Activated CD4-positive, alpha-beta memory T cell treated with anti-CD3 and anti-CD28 coated beads for 36 hours (primary cell): ENCODE measurements around the gene GZF1. TPM values are rescaled to one million over a fixed set of nuclear protein-coding genes. Genes with fewer than 3 reads are reported as not detected.
"Not testable (repeated sequence)": the region's sequence is repeated elsewhere in the genome, so short reads cannot be mapped to it uniquely, and the experiment has no call there.

Source experiments
- CTCF ChIA-PET: fragments of 350-600 bp; sonication (Branson Sonifier 250); formaldehyde crosslinking; loops from one replicate; lab custom pipeline; 2021; ENCODE audit warnings: antibody characterized with exemption, inconsistent platforms; lab: Charles Lee
- POLR2A ChIA-PET: fragments of 350-600 bp; sonication (Branson Sonifier 250); formaldehyde crosslinking; loops from one replicate; lab custom pipeline; 2021; ENCODE audit warnings: antibody characterized with exemption; lab: Charles Lee
- DNase-seq: peaks from one replicate; pipeline ENCODE4 v3.0.0-alpha.2; 2020
- H3K27ac Mint-ChIP-seq: one replicate; pipeline ENCODE4 v1.8.0; 2021; ENCODE audit warnings: mixed read lengths
- H3K27me3 Mint-ChIP-seq: one replicate; pipeline ENCODE4 v1.8.0; 2021; ENCODE audit warnings: mixed read lengths
- H3K36me3 Mint-ChIP-seq: one replicate; pipeline ENCODE4 v1.8.0; 2021; ENCODE audit warnings: mixed read lengths
- H3K4me1 Mint-ChIP-seq: one replicate; pipeline ENCODE4 v1.8.0; 2021; ENCODE audit warnings: low read depth, mixed read lengths
- H3K4me3 Mint-ChIP-seq: one replicate; pipeline ENCODE4 v1.8.0; 2021; ENCODE audit warnings: mild to moderate bottlenecking, mixed read lengths
- H3K9me3 Mint-ChIP-seq: one replicate; pipeline ENCODE4 v1.8.0; 2021; ENCODE audit warnings: mixed read lengths
- intact Hi-C: fragments of 100-400 bp; cut with micrococcal nuclease; formaldehyde crosslinking; loops from one replicate; pipeline ENCODE4 v1.15.1; 2023
- total RNA-seq, 2 experiments: library from RNA; stranded (reverse); gene quantifications; one replicate each; pipeline ENCODE4 v1.2.3, GENCODE V29; 2021

The GZF1 gene
- total RNA-seq, 2 experiments from 2014 or later, result 6.6 to 7.5 TPM

GRCh38 chr20:23347791-23348190 is 14.2 kb upstream of the GZF1 start:
- Mint-ChIP-seq H3K9me3 (no peaks in the 10 kb centered on the region), H3K4me1 (peaks cover 21% of the 10 kb centered on the region), H3K36me3 (peaks cover 3% of the 10 kb centered on the region), H3K27ac (no peak overlapping the region), H3K27me3 (no peaks in the 10 kb centered on the region), H3K4me3 (no peak overlapping the region)
- ChIA-PET POLR2A (no interaction called here), CTCF (no interaction called here)
- intact Hi-C loops, result loop anchor here (10.0 kb wide), 1 partner anchor 1013 kb away; no protein-coding TSS in a partner anchor
- no peak for DNase-seq

- not testable (repeated sequence) for H3K36me3 Mint-ChIP-seq, H3K27me3 Mint-ChIP-seq, H3K4me3 Mint-ChIP-seq, DNase-seq, H3K9me3 Mint-ChIP-seq
- Mint-ChIP-seq H3K27ac (peak overlapping the region; percentile 28), H3K4me1 (peaks cover 23% of the 10 kb centered on the region)
- intact Hi-C loops, result loop anchor here (10.0 kb wide), 1 partner anchor 1014 kb away; no protein-coding TSS in a partner anchor
- ChIA-PET CTCF (interaction anchor here (1.7 to 2.6 kb wide), 2 partner anchors 69 to 72 kb away, joined by 11 to 32 read pairs; partner anchors contain the start of gene NAPB), POLR2A (interaction anchor here (1.8 kb wide), 1 partner anchor 9 kb away, joined by 10 read pairs; no protein-coding TSS in a partner anchor)
Observed at GRCh38 chr20:23348510-23348909, 13.5 kb upstream of the GZF1 start.

- DNase-seq, result peak; percentile 83
- Mint-ChIP-seq H3K36me3 (peaks cover 6% of the 10 kb centered on the region), H3K27ac (peak overlapping the region; percentile 100), H3K4me3 (peak overlapping the region; percentile 88), H3K27me3 (no peaks in the 10 kb centered on the region), H3K9me3 (no peaks in the 10 kb centered on the region), H3K4me1 (peaks cover 26% of the 10 kb centered on the region)
- CTCF ChIA-PET, result interaction anchor here (0.9 to 2.6 kb wide), 16 partner anchors 10 to 259 kb away, joined by 3 to 32 read pairs (median 5); partner anchors contain the start of genes GZF1 and NAPB
- POLR2A ChIA-PET, result interaction anchor here (1.0 to 2.8 kb wide), 10 partner anchors 8 to 255 kb away, joined by 3 to 31 read pairs (median 8); partner anchors contain the start of genes GZF1 and NAPB
- intact Hi-C loops, result loop anchor here (1.0 to 10.0 kb wide), 6 partner anchors 9 to 1895 kb away; partner anchors contain the start of gene PYGB
Observed at GRCh38 chr20:23349338-23350195, 12.4 kb upstream of the GZF1 start.

- Mint-ChIP-seq H3K4me1 (peaks cover 26% of the 10 kb centered on the region), H3K27me3 (no peaks in the 10 kb centered on the region), H3K9me3 (no peaks in the 10 kb centered on the region), H3K36me3 (peaks cover 6% of the 10 kb centered on the region), H3K4me3 (peak within 1 kb of the TSS; percentile 88), H3K27ac (peak within 1 kb of the TSS; percentile 100)
- ChIA-PET POLR2A (interaction anchor here (1.0 to 2.8 kb wide), 10 partner anchors 8 to 256 kb away, joined by 3 to 31 read pairs (median 8); partner anchors contain the start of genes GZF1 and NAPB), CTCF (interaction anchor here (0.9 to 2.6 kb wide), 17 partner anchors 9 to 258 kb away, joined by 3 to 32 read pairs (median 5); partner anchors contain the start of genes GZF1 and NAPB)
- peak; percentile 97 for DNase-seq
- intact Hi-C loops, result loop anchor here (1.0 to 10.0 kb wide), 5 partner anchors 8 to 1894 kb away; partner anchors contain the start of gene PYGB
Observed at GRCh38 chr20:23350196-23350903, 11.6 kb upstream of the GZF1 start, which contains the start of gene NXT1. TSS of gene NXT1 (plus strand) at chr20:23350791. CDS start at chr20:23354042, 3,251 bp downstream.

- H3K36me3 Mint-ChIP-seq, result peaks cover 7% of the 10 kb centered on the region
- H3K4me1 Mint-ChIP-seq, result peaks cover 26% of the 10 kb centered on the region
- peak overlapping the region; percentile 100 for H3K27ac Mint-ChIP-seq
- H3K27me3 Mint-ChIP-seq, result no peaks in the 10 kb centered on the region
- H3K4me3 Mint-ChIP-seq, result peak overlapping the region; percentile 88
- CTCF ChIA-PET, result interaction anchor here (0.6 to 2.6 kb wide), 7 partner anchors 8 to 96 kb away, joined by 3 to 32 read pairs (median 6); partner anchors contain the start of gene NAPB
- H3K9me3 Mint-ChIP-seq, result no peaks in the 10 kb centered on the region
- POLR2A ChIA-PET, result interaction anchor here (1.5 to 2.8 kb wide), 5 partner anchors 10 to 70 kb away, joined by 6 to 31 read pairs (median 10); partner anchors contain the start of genes GZF1 and NAPB
- intact Hi-C loops, result loop anchor here (1.0 to 10.0 kb wide), 6 partner anchors 7 to 1894 kb away; partner anchors contain the start of gene PYGB
- DNase-seq, result peak; percentile 76
Observed at GRCh38 chr20:23350904-23351838, 10.8 kb upstream of the GZF1 start.

- Mint-ChIP-seq H3K9me3 (no peaks in the 10 kb centered on the region), H3K27ac (no peak overlapping the region), H3K4me1 (peaks cover 30% of the 10 kb centered on the region), H3K27me3 (no peaks in the 10 kb centered on the region), H3K4me3 (no peak overlapping the region), H3K36me3 (peaks cover 7% of the 10 kb centered on the region)
- ChIA-PET POLR2A (no interaction called here), CTCF (no interaction called here)
- intact Hi-C loops, result loop anchor here (5.0 to 10.0 kb wide), 2 partner anchors 1701 to 1889 kb away; partner anchors contain the start of genes ACSS1 and PYGB
- DNase-seq, result no peak
Observed at GRCh38 chr20:23356203-23356602, 5.8 kb upstream of the GZF1 start.

GRCh38 chr20:23357767-23358562 is 4.0 kb upstream of the GZF1 start:
- peak overlapping the region; percentile 92 for H3K4me3 Mint-ChIP-seq
- CTCF ChIA-PET, result interaction anchor here (1.2 to 3.2 kb wide), 4 partner anchors 8 to 63 kb away, joined by 4 to 27 read pairs (median 6); partner anchors contain the start of genes NAPB and NXT1
- intact Hi-C loops, result loop anchor here (1.0 to 10.0 kb wide), 4 partner anchors 8 to 1887 kb away; partner anchors contain the start of genes ACSS1, NXT1 and PYGB
- peaks cover 19% of the 10 kb centered on the region for H3K4me1 Mint-ChIP-seq
- DNase-seq, result peak; percentile 100
- peaks cover 2% of the 10 kb centered on the region for H3K27me3 Mint-ChIP-seq
- POLR2A ChIA-PET, result interaction anchor here (0.9 to 1.1 kb wide), 2 partner anchors 8 to 64 kb away, joined by 5 to 10 read pairs; partner anchors contain the start of gene NAPB
- H3K36me3 Mint-ChIP-seq, result peaks cover 6% of the 10 kb centered on the region
- peak overlapping the region; percentile 93 for H3K27ac Mint-ChIP-seq
- H3K9me3 Mint-ChIP-seq, result no peaks in the 10 kb centered on the region

GRCh38 chr20:23358563-23358906 is 3.4 kb upstream of the GZF1 start:
- no peaks in the 10 kb centered on the region for H3K9me3 Mint-ChIP-seq
- peaks cover 2% of the 10 kb centered on the region for H3K27me3 Mint-ChIP-seq
- intact Hi-C loops, result loop anchor here (1.0 to 10.0 kb wide), 4 partner anchors 8 to 1886 kb away; partner anchors contain the start of genes ACSS1, NXT1 and PYGB
- peaks cover 6% of the 10 kb centered on the region for H3K36me3 Mint-ChIP-seq
- DNase-seq, result no peak
- peaks cover 24% of the 10 kb centered on the region for H3K4me1 Mint-ChIP-seq
- peak overlapping the region; percentile 73 for H3K4me3 Mint-ChIP-seq
- ChIA-PET POLR2A (interaction anchor here (0.9 to 4.0 kb wide), 3 partner anchors 8 to 63 kb away, joined by 5 to 31 read pairs (median 10); partner anchors contain the start of genes NAPB and NXT1), CTCF (interaction anchor here (1.2 to 3.2 kb wide), 4 partner anchors 8 to 63 kb away, joined by 4 to 27 read pairs (median 6); partner anchors contain the start of genes NAPB and NXT1)
- peak overlapping the region; percentile 75 for H3K27ac Mint-ChIP-seq

- POLR2A ChIA-PET, result interaction anchor here (4.0 kb wide), 1 partner anchor 9 kb away, joined by 31 read pairs; the partner anchor contains the start of gene NXT1
- intact Hi-C loops, result loop anchor here (1.0 to 10.0 kb wide), 4 partner anchors 9 to 1886 kb away; partner anchors contain the start of genes ACSS1, NXT1 and PYGB
- H3K27ac Mint-ChIP-seq, result peak overlapping the region; percentile 5
- no peaks in the 10 kb centered on the region for H3K9me3 Mint-ChIP-seq
- H3K27me3 Mint-ChIP-seq, result peaks cover 2% of the 10 kb centered on the region
- H3K36me3 Mint-ChIP-seq, result peaks cover 4% of the 10 kb centered on the region
- H3K4me3 Mint-ChIP-seq, result no peak overlapping the region
- CTCF ChIA-PET, result interaction anchor here (1.8 to 3.2 kb wide), 2 partner anchors 9 to 41 kb away, joined by 5 to 27 read pairs; partner anchors contain the start of gene NXT1
- no peak for DNase-seq
- H3K4me1 Mint-ChIP-seq, result peaks cover 26% of the 10 kb centered on the region
Observed at GRCh38 chr20:23358923-23359593, 2.9 kb upstream of the GZF1 start.
